Measurements from ENCODE around the gene VWF.

DNA sequence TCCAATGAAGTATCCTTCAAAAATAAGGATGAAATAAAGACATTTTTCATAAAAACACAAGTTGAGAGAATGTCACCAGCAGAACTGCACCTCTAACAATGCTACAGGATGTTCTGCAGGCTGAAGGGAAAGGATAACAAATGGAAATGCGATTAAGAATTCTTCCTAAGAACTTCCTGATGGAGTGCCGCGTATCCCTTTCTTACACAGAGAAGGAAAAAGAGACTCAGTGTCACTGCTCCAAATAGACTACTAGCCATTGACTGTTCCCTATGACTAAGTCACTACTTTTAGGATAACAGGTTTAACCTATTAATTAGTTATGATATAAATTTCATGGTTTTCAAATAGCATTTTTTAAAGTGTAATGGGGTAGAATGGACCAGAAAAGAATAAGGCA lies 182.6 kb downstream of the VWF start:
- TF ChIP-seq POLR2A (IDR thresholded peaks at IDR 0.05; ENCODE audit: extremely low read depth, insufficient read length) = no peak
- TF ChIP-seq, protein P1, sequence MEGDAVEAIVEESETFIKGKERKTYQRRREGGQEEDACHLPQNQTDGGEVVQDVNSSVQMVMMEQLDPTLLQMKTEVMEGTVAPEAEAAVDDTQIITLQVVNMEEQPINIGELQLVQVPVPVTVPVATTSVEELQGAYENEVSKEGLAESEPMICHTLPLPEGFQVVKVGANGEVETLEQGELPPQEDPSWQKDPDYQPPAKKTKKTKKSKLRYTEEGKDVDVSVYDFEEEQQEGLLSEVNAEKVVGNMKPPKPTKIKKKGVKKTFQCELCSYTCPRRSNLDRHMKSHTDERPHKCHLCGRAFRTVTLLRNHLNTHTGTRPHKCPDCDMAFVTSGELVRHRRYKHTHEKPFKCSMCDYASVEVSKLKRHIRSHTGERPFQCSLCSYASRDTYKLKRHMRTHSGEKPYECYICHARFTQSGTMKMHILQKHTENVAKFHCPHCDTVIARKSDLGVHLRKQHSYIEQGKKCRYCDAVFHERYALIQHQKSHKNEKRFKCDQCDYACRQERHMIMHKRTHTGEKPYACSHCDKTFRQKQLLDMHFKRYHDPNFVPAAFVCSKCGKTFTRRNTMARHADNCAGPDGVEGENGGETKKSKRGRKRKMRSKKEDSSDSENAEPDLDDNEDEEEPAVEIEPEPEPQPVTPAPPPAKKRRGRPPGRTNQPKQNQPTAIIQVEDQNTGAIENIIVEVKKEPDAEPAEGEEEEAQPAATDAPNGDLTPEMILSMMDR (IDR thresholded peaks at IDR 0.05; ENCODE audit: low read depth, low read length) = no peak
- no peak for TF ChIP-seq MAX (IDR thresholded peaks at IDR 0.05; ENCODE audit: low read depth, low read length)

Measured in NB4 (cell line).